ENCODE data around the gene PGPEP1. TPM values are rescaled to one million over a fixed set of nuclear protein-coding genes. Genes with fewer than 3 reads are reported as not detected.
"Not testable (repeated sequence)": the region's sequence is repeated elsewhere in the genome, so short reads cannot be mapped to it uniquely, and the experiment has no call there.

The PGPEP1 gene
- total RNA-seq, 5 donors from 2014 or later (not counting 1 experiment from before 2014, with no cell fraction given) = 35.7 to 52.6 (median 45.1) TPM

DNA sequence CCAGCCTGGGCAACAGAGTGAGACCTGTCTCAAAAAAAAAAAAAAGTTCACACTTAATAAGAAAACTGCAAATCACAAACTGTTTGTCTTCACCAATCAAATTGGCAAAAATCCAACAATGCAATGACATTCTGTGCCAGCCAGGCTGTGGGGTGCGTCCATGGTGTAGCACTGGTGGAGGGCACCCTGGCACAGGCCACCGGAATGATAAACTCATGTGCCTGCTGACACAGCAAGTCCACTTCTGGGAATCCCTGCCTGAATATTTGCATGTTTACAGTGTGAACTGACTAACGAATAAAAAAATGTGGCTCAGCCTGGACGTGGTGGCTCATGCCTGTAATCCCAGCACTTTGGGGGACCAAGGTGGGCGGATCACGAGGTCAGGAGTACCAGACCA, 58.6 kb downstream of the PGPEP1 start:
- no peak overlapping the region for H3K4me3 ChIP-seq (ENCODE audit: control insufficient read depth in 1 of 2, extremely low read depth in 1 of 2, low read length in 1 of 2)
- no peaks in the 10 kb centered on the region for H3K9me3 Mint-ChIP-seq
- peaks cover 3 to 12% (median 12%) of the 10 kb centered on the region in 3 donors for H3K4me1 Mint-ChIP-seq
- H3K27me3 ChIP-seq (replicated peaks in 1 of 2; ENCODE audit: control insufficient read depth in 2 of 2, extremely low read depth in 1 of 2, insufficient read depth in 2 of 2, low read length in 1 of 2) = peaks cover 0 to 51% of the 10 kb centered on the region in 2 experiments
- H3K4me3 Mint-ChIP-seq = no peak overlapping the region
- 78% methylated on average over 4 of the region's 6 CpGs for WGBS (ENCODE audit: insufficient coverage)
- ChIA-PET POLR2A (interaction anchor here in 1 of 2 donors (0.5 kb wide), 1 partner anchor 11 kb away, joined by 3 read pairs; no protein-coding TSS in a partner anchor), CTCF (no interaction called here)
- H3K9me3 ChIP-seq = no peaks in the 10 kb centered on the region
- no peaks in the 10 kb centered on the region for H3K36me3 Mint-ChIP-seq
- H3K27me3 Mint-ChIP-seq = peaks cover 6 to 20% of the 10 kb centered on the region in 2 donors
- H3K36me3 ChIP-seq (ENCODE audit: control insufficient read depth in 2 of 2, extremely low read depth in 1 of 2, insufficient read depth in 1 of 2, low read length in 1 of 2) = no peaks in the 10 kb centered on the region
- H3K27ac Mint-ChIP-seq = no peak overlapping the region
- DNase-seq = no peak
- no peak overlapping the region for H3K27ac ChIP-seq (ENCODE audit: low read length)
- H3K4me1 ChIP-seq (ENCODE audit: control insufficient read depth in 1 of 2, extremely low read depth in 1 of 2, insufficient read depth in 2 of 2, low read length in 2 of 2) = peaks cover 2 to 12% of the 10 kb centered on the region in 2 experiments
- ATAC-seq (replicated peaks in 1 of 4) = no peak

DNA sequence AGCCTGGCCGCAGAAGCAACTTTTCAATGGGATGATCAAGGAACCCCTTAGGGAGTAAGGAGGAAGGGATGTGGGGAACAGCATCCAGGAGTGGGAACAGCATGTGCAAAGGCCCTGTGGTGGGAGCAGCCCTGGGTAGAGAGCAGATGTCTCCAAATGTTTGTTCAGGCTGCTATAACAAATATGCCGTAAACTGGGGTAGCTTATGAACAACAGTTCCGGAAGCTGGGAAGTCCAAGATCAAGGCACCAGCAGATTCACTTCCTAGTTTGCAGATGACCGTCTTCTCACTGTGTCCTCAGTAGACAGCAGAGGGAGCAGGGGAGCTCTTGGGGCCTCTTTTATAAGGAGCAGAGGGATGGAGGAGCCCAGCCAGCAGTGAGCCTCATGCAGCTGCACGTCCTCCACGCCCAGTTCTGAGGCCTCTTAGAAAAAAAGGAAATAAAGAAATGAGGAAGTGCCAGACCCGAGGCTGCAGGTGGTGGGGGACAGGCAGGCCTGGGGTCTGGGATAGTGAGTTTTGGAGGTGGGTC, 61.2 kb downstream of the PGPEP1 start:
- H3K9me3 Mint-ChIP-seq = no peaks in the 10 kb centered on the region
- Histone ChIP-seq H3K4me3 (ENCODE audit: control insufficient read depth in 1 of 2, extremely low read depth in 1 of 2, low read length in 1 of 2) (no peak overlapping the region), H3K9me3 (no peaks in the 10 kb centered on the region), H3K36me3 (ENCODE audit: control insufficient read depth in 2 of 2, extremely low read depth in 1 of 2, insufficient read depth in 1 of 2, low read length in 1 of 2) (no peaks in the 10 kb centered on the region), H3K4me1 (ENCODE audit: control insufficient read depth in 1 of 2, extremely low read depth in 1 of 2, insufficient read depth in 2 of 2, low read length in 2 of 2) (peaks cover 2 to 12% of the 10 kb centered on the region in 2 experiments), H3K27ac (ENCODE audit: low read length) (no peak overlapping the region), H3K27me3 (replicated peaks in 1 of 2; ENCODE audit: control insufficient read depth in 2 of 2, extremely low read depth in 1 of 2, insufficient read depth in 2 of 2, low read length in 1 of 2) (peaks cover 0 to 37% of the 10 kb centered on the region in 2 experiments)
- ChIA-PET CTCF (no interaction called here), POLR2A (interaction anchor here in 1 of 2 donors (0.6 kb wide), 1 partner anchor 162 kb away, joined by 5 read pairs; no protein-coding TSS in a partner anchor)
- WGBS (ENCODE audit: insufficient coverage) = 51% methylated on average over 6 of the region's 7 CpGs
- H3K4me1 Mint-ChIP-seq = peaks cover 3 to 12% (median 12%) of the 10 kb centered on the region in 3 donors
- H3K27ac Mint-ChIP-seq = no peak overlapping the region
- H3K4me3 Mint-ChIP-seq = no peak overlapping the region
- peaks cover 5 to 14% of the 10 kb centered on the region in 2 donors for H3K27me3 Mint-ChIP-seq
- ATAC-seq (replicated peaks in 1 of 4) (no peak), DNase-seq (peak in 1 of 35 experiments; percentile 54)
- no peaks in the 10 kb centered on the region for H3K36me3 Mint-ChIP-seq

DNA sequence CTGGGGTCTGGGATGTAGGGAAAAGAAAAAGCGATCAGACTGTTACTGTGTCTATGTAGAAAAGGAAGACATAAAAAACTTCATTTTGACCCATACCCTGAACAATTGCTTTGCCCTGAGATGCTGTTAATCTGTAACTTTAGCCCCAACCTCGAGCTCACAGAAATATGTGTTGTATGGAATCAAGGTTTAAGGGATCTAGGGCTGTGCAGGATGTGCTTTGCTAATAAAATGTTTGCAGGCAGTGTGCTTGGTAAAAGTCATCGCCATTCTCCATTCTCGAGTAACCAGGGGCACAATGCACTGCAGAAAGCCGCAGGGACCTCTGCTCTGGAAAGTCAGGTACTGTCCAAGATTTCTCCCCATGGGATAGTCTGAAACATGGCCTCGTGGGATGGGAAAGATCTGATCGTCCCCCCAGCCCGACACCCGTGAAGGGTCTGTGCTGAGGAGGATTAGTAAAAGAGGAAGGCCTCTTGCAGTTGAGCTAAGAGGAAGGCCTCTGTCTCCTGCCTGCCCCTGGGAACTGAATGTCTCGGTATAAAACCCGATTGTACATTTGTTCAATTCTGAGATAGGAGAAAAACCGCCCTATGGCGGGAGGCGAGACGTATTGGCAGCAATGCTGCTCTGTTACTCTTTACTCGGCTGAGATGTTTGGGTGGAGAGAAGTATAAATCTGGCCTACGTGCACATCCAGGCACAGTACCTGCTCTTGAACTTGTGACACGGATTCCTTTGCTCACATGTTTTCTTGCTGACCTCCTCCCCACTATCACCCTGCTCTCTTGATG, 62.3 kb downstream of the PGPEP1 start:
- POLR2A ChIA-PET; DNase-seq; H3K4me3 Mint-ChIP-seq; H3K9me3 Mint-ChIP-seq; H3K27ac Mint-ChIP-seq; CTCF ChIA-PET; H3K36me3 Mint-ChIP-seq; H3K4me1 Mint-ChIP-seq; H3K4me1 ChIP-seq (ENCODE audit: control insufficient read depth in 1 of 2, extremely low read depth in 1 of 2, insufficient read depth in 2 of 2, low read length in 2 of 2); H3K27ac ChIP-seq (ENCODE audit: low read length); H3K4me3 ChIP-seq (ENCODE audit: control insufficient read depth in 1 of 2, extremely low read depth in 1 of 2, low read length in 1 of 2); H3K36me3 ChIP-seq (ENCODE audit: control insufficient read depth in 2 of 2, extremely low read depth in 1 of 2, insufficient read depth in 1 of 2, low read length in 1 of 2); H3K9me3 ChIP-seq; ATAC-seq (replicated peaks in 1 of 4): not testable (repeated sequence)
- peaks cover 0 to 27% of the 10 kb centered on the region in 2 experiments for H3K27me3 ChIP-seq (replicated peaks in 1 of 2; ENCODE audit: control insufficient read depth in 2 of 2, extremely low read depth in 1 of 2, insufficient read depth in 2 of 2, low read length in 1 of 2)
- peaks cover 2 to 13% of the 10 kb centered on the region in 2 donors for H3K27me3 Mint-ChIP-seq
- WGBS (ENCODE audit: insufficient coverage) = 64% methylated on average over 9 of the region's 18 CpGs

DNA sequence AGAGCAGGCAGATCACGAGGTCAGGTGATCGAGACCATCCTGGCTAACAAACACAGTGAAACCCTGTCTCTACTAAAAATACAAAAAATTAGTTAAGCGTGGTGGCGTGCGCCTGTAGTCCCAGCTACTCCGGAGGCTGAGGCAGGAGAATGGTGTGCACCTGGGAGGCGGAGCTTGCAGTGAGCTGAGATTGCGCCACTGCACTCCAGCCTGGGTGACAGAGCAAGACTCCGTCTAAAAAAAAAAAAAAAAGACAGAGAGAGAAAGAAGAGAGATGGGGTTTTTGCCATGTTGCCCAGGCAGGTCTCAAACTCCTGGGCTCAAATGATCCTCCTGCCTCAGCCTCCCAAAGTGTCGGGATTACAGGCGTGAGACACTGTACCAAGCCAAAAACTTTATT, 65.4 kb downstream of the PGPEP1 start:
- H3K4me1 ChIP-seq (ENCODE audit: control insufficient read depth in 1 of 2, extremely low read depth in 1 of 2, insufficient read depth in 2 of 2, low read length in 2 of 2); ATAC-seq (replicated peaks in 1 of 4); DNase-seq; H3K27ac ChIP-seq (ENCODE audit: low read length); H3K36me3 ChIP-seq (ENCODE audit: control insufficient read depth in 2 of 2, extremely low read depth in 1 of 2, insufficient read depth in 1 of 2, low read length in 1 of 2); H3K36me3 Mint-ChIP-seq; POLR2A ChIA-PET; H3K4me3 ChIP-seq (ENCODE audit: control insufficient read depth in 1 of 2, extremely low read depth in 1 of 2, low read length in 1 of 2); H3K9me3 ChIP-seq; H3K27me3 Mint-ChIP-seq; H3K4me3 Mint-ChIP-seq; H3K27ac Mint-ChIP-seq; H3K9me3 Mint-ChIP-seq: not testable (repeated sequence)
- WGBS (ENCODE audit: insufficient coverage) = 89% methylated on average over 6 of the region's 11 CpGs
- H3K27me3 ChIP-seq (replicated peaks in 1 of 2; ENCODE audit: control insufficient read depth in 2 of 2, extremely low read depth in 1 of 2, insufficient read depth in 2 of 2, low read length in 1 of 2) = peaks cover 0 to 15% of the 10 kb centered on the region in 2 experiments
- peaks cover 5 to 10% (median 9%) of the 10 kb centered on the region in 3 donors for H3K4me1 Mint-ChIP-seq
- CTCF ChIA-PET = interaction anchor here in 1 of 2 donors (0.6 kb wide), 1 partner anchor 230 kb away, joined by 6 read pairs; no protein-coding TSS in a partner anchor

DNA sequence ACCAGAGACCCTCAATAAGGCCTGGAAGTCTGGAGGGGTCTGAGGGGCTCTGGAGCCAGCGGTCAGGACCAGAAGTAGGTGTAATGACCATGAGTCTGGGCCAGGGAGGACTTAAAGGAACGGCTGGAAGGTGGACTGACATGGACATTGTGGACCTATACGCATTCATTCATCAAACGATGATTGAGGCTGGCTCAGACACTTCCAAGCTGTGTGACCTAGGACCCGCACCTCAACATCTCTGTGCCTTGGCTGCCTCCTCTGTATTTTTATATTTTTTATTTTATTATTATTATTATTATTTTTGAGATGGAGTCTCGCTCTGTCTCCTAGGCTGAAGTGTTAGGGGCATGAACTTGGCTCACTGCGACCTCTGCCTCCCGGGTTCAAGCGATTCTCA, 66.4 kb downstream of the PGPEP1 start:
- Mint-ChIP-seq H3K27ac (no peak overlapping the region), H3K4me1 (peaks cover 6 to 8% (median 8%) of the 10 kb centered on the region in 3 donors), H3K9me3 (no peaks in the 10 kb centered on the region), H3K36me3 (no peaks in the 10 kb centered on the region), H3K4me3 (no peak overlapping the region), H3K27me3 (peaks cover 0 to 4% of the 10 kb centered on the region in 2 donors)
- ChIA-PET CTCF (no interaction called here), POLR2A (interaction anchor here in 1 of 2 donors (0.6 kb wide), 1 partner anchor 197 kb away, joined by 3 read pairs; no protein-coding TSS in a partner anchor)
- no peaks in the 10 kb centered on the region for H3K36me3 ChIP-seq (ENCODE audit: control insufficient read depth in 2 of 2, extremely low read depth in 1 of 2, insufficient read depth in 1 of 2, low read length in 1 of 2)
- 79% methylated on average over 2 of the region's 9 CpGs for WGBS (ENCODE audit: insufficient coverage)
- H3K9me3 ChIP-seq = no peaks in the 10 kb centered on the region
- H3K4me1 ChIP-seq (ENCODE audit: control insufficient read depth in 1 of 2, extremely low read depth in 1 of 2, insufficient read depth in 2 of 2, low read length in 2 of 2) = peaks cover 0 to 5% of the 10 kb centered on the region in 2 experiments
- H3K4me3 ChIP-seq (ENCODE audit: control insufficient read depth in 1 of 2, extremely low read depth in 1 of 2, low read length in 1 of 2) = no peak overlapping the region
- no peak overlapping the region for H3K27ac ChIP-seq (ENCODE audit: low read length)
- ATAC-seq (replicated peaks in 1 of 4) (no peak), DNase-seq (no peak)
- peaks cover 0 to 12% of the 10 kb centered on the region in 2 experiments for H3K27me3 ChIP-seq (replicated peaks in 1 of 2; ENCODE audit: control insufficient read depth in 2 of 2, extremely low read depth in 1 of 2, insufficient read depth in 2 of 2, low read length in 1 of 2)

DNA sequence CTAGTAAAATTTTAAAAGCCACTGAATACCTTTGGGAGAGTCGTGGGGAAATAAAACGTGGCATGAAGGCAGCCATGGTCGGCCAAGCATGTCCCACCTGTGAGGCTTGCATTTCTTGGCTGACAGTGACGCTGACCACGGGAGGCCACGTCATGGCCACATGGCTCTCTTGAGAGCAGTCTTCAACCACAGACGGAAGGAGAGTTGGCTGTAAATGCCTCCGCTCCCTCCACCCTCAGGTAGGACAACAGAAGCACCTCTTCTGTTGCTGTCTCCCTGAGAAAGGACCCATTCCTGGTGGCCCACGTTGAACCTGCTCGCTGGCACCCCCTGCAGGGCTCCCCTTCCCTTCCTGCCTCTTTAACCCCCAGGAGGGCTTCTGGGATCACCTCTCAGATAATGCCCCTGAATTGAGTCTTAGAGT, 67.7 kb downstream of the PGPEP1 start:
- POLR2A ChIA-PET = no interaction called here
- peak in 1 of 4 experiments; percentile 13 for ATAC-seq (replicated peaks in 1 of 4)

More for the DNA sequence above, 67.7 kb downstream of the PGPEP1 start:
- no peaks in the 10 kb centered on the region for H3K36me3 ChIP-seq (ENCODE audit: control insufficient read depth in 2 of 2, extremely low read depth in 1 of 2, insufficient read depth in 1 of 2, low read length in 1 of 2)
- no peak overlapping the region for H3K4me3 ChIP-seq (ENCODE audit: control insufficient read depth in 1 of 2, extremely low read depth in 1 of 2, low read length in 1 of 2)
- Mint-ChIP-seq H3K36me3 (no peaks in the 10 kb centered on the region), H3K4me1 (peaks cover 6% of the 10 kb centered on the region in 3 donors), H3K9me3 (no peaks in the 10 kb centered on the region), H3K4me3 (no peak overlapping the region), H3K27me3 (peaks cover 4 to 8% of the 10 kb centered on the region in 2 donors), H3K27ac (no peak overlapping the region)
- CTCF ChIA-PET = interaction anchor here in 1 of 2 donors (0.6 kb wide), 1 partner anchor 152 kb away, joined by 3 read pairs; no protein-coding TSS in a partner anchor
- WGBS (ENCODE audit: insufficient coverage) = 48% methylated on average over 9 of the region's 10 CpGs
- H3K4me1 ChIP-seq (ENCODE audit: control insufficient read depth in 1 of 2, extremely low read depth in 1 of 2, insufficient read depth in 2 of 2, low read length in 2 of 2) = peaks cover 0 to 5% of the 10 kb centered on the region in 2 experiments
- DNase-seq = no peak
- peaks cover 0 to 16% of the 10 kb centered on the region in 2 experiments for H3K27me3 ChIP-seq (replicated peaks in 1 of 2; ENCODE audit: control insufficient read depth in 2 of 2, extremely low read depth in 1 of 2, insufficient read depth in 2 of 2, low read length in 1 of 2)
- H3K9me3 ChIP-seq = no peaks in the 10 kb centered on the region
- no peak overlapping the region for H3K27ac ChIP-seq (ENCODE audit: low read length)
